ENCODE results near the gene LRRC8C.

Gene LRRC8C

DNA sequence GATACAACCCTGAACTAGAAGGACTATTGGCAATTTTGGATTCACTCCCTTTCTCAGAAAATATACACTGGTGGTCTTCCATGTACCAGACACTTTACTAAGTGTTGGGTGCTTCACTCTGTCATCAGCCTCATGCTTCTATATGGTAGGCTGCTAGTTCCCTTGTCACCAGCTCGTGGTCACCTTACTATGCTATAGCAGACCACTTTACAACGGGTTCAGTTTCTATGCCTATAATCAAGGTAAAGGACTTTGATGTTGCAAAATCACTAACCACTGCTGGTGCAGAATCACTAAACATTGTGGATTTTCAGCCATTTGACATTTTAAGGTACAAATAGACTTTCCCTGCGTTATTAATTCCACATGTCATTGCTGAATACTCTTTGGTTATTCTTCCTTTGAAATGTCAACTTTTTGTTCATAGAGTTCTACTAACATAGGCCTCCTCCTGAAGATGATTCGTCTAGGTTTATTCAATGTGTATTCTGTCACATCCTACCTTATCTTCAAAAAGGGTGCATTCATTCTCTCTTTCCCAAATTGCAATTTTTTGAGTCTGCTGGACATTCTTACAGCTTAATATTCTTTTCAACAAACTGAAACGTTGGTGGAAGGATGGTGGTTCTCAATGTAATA, 78.3 kb downstream of the LRRC8C start:
- Histone ChIP-seq H3K4me3 (no peak overlapping the region), H3K27ac (no peak overlapping the region)
- TF ChIP-seq, protein P1, sequence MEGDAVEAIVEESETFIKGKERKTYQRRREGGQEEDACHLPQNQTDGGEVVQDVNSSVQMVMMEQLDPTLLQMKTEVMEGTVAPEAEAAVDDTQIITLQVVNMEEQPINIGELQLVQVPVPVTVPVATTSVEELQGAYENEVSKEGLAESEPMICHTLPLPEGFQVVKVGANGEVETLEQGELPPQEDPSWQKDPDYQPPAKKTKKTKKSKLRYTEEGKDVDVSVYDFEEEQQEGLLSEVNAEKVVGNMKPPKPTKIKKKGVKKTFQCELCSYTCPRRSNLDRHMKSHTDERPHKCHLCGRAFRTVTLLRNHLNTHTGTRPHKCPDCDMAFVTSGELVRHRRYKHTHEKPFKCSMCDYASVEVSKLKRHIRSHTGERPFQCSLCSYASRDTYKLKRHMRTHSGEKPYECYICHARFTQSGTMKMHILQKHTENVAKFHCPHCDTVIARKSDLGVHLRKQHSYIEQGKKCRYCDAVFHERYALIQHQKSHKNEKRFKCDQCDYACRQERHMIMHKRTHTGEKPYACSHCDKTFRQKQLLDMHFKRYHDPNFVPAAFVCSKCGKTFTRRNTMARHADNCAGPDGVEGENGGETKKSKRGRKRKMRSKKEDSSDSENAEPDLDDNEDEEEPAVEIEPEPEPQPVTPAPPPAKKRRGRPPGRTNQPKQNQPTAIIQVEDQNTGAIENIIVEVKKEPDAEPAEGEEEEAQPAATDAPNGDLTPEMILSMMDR (IDR thresholded peaks at IDR 0.05): no peak
- DNase-seq (ENCODE audit: low spot score): no peak

GRCh38 chr1:89712420-89712819, 79.5 kb downstream of the LRRC8C start:
- Histone ChIP-seq H3K4me3 (no peak overlapping the region), H3K27ac (no peak overlapping the region)
- TF ChIP-seq, protein P1 (IDR thresholded peaks at IDR 0.05): no peak
- no peak for DNase-seq (ENCODE audit: low spot score)

DNA sequence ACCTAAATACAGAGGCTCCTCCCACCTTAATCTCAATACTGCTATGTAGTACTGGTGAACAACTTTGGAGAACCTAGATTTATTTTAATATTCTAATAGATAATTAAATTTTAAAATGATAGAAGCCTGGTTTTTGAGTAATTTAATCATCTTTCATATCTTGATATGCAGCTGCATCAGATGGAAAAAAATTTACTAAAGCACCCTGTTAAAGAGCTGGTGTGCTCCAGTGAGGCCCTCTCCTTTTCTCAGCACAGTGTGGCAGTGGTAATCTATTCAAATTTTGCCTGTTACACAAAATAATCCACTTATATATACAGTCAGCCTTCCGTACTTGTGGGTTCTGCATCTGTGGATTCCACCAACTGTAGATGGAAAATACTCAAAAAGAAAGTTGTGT, 82.8 kb downstream of the LRRC8C start:
- Histone ChIP-seq H3K27ac (no peak overlapping the region), H3K4me3 (no peak overlapping the region)
- no peak for DNase-seq (ENCODE audit: low spot score)
- TF ChIP-seq, protein P1 (IDR thresholded peaks at IDR 0.05): no peak

GRCh38 chr1:89719502-89720306, 86.8 kb downstream of the LRRC8C start:
- Histone ChIP-seq H3K4me3 (no peak overlapping the region), H3K27ac (peak overlapping the region in 1 of 2 donors; percentile 38)
- TF ChIP-seq, protein P1 (IDR thresholded peaks at IDR 0.05): no peak
- no peak for DNase-seq (ENCODE audit: low spot score)

DNA sequence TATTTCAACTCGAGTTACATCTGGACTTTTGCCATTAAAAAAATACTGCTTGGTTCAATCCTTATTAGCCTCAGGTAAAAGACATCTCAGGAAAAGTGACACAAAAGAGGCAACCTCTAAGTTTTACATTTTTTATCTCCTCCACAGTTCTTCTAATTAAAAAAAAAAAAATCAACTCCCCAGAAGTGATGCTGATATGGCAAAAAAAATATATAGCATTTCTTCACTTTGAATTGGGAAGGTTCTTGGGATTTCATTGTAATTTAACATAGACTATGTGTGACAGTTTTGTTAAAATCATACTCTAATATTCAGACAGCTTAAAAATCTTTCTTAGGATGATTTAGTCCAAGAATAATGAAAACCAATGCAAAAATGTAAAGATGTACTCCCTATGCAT, 87.9 kb downstream of the LRRC8C start:
- TF ChIP-seq, protein P1 (IDR thresholded peaks at IDR 0.05): no peak
- H3K27ac ChIP-seq: no peak overlapping the region
- no peak for DNase-seq (ENCODE audit: low spot score)
- no peak overlapping the region for H3K4me3 ChIP-seq

DNA sequence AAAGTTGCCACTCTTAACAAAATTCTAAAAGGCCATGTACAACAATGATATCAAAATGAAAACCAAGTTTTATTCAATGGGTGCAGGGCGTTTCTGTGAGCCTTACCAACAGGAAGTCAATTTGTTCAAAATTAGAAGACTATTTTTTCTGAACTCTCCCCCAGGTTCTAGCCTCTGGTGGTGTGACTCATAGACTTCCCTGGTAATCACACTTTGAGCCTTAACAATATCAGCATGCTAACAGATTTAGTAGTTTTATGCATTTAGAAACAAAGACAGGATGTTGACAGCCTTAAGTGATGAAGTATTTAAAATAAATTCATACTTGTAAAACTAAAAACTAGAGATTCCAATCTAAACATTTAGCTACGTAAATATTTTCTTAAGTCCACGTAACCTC, 88.4 kb downstream of the LRRC8C start:
- no peak for DNase-seq (ENCODE audit: low spot score)
- TF ChIP-seq, protein P1 (IDR thresholded peaks at IDR 0.05): no peak

GRCh38 chr1:89723144-89723543, 90.2 kb downstream of the LRRC8C start:
- TF ChIP-seq, protein P1 (IDR thresholded peaks at IDR 0.05): no peak
- no peak for DNase-seq (ENCODE audit: low spot score)
- Histone ChIP-seq H3K4me3 (no peak overlapping the region), H3K27ac (no peak overlapping the region)

More for the DNA sequence above, 88.4 kb downstream of the LRRC8C start:
- Histone ChIP-seq H3K4me3 (no peak overlapping the region), H3K27ac (no peak overlapping the region)
